Measurements from ENCODE around the gene TPK1.

TPK1 gene

GRCh38 chr7:144717720-144718119, 118.1 kb downstream of the TPK1 start:
- no peak for DNase-seq

GRCh38 chr7:144713850-144714249, 122.0 kb downstream of the TPK1 start:
- no peak for DNase-seq

- no peak for DNase-seq
These were observed 125.1 kb downstream of the TPK1 start for GRCh38 chr7:144710791-144711190.

- DNase-seq = no peak
These were observed 126.8 kb downstream of the TPK1 start for GRCh38 chr7:144709066-144709465.

- no peak for DNase-seq
These were observed 144.6 kb downstream of the TPK1 start for GRCh38 chr7:144691240-144691639.

- no peak for DNase-seq
These were observed 153.1 kb downstream of the TPK1 start for GRCh38 chr7:144682581-144683280.

- DNase-seq = no peak
These were observed 159.4 kb downstream of the TPK1 start for GRCh38 chr7:144676492-144676891.

- DNase-seq = no peak
These were observed 161.3 kb downstream of the TPK1 start for GRCh38 chr7:144674550-144674949.

DNA sequence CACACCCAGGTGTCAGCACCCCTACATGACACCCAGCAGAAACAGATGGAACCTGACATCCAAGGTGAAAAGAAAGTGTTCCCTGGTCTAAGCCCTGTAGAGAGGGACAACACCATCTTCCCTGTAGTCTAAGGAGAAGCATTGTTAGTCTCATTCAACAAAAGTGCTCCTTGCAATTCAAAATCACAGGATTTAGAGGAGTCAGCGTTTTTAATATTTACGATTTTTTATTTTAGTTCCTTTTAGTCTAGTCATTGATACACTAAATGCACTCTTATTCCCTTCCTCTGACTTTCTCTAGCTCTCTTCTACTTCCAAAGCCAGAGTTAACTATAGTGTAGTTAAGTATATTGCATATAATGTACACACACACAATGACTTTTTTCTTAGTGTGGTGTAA, 163.0 kb downstream of the TPK1 start:
- no peak for DNase-seq

DNA sequence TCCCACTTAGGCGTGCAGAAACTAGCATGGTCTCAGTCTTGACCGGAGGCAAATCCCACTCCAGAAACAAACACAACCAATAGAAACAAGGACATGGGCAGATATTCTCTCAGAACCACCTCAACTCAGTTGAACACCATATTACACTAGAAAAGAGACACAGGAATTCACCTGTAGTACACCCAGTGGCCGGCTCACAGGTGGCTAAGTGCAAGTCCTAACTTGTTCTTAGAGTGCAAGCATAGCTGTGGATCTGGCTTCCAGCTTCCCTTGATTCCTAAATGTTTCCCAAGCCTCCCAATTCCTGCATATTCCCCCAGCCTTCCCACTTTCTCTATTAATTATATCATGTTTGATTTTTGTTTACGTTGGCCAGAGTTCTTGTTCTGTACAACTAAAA, 164.4 kb downstream of the TPK1 start:
- no peak for DNase-seq

- DNase-seq = no peak
These were observed 165.6 kb downstream of the TPK1 start for GRCh38 chr7:144670218-144670617.

- DNase-seq = no peak
These were observed 167.3 kb downstream of the TPK1 start for GRCh38 chr7:144668503-144668902.

- no peak for DNase-seq
These were observed 170.0 kb downstream of the TPK1 start for GRCh38 chr7:144665689-144666381.

DNA sequence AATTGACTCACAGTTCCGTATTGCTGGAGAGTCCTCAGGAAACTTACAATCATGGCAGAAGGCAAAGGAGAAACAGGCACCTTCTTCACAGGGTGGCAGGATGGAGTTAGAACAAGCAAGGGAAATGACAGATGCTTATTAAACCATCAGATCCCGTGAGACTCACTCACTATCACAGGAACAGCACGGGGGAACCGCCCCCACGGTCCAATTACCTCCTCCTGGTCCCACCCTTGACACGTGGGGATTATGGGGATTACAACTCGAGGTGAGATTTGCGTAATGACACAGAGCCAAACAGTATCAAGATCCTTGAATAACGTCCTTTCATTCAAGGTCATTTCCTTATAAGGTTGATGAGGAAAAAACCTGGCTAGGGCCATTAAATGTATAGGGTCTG, 176.6 kb downstream of the TPK1 start:
- DNase-seq = no peak

DNA sequence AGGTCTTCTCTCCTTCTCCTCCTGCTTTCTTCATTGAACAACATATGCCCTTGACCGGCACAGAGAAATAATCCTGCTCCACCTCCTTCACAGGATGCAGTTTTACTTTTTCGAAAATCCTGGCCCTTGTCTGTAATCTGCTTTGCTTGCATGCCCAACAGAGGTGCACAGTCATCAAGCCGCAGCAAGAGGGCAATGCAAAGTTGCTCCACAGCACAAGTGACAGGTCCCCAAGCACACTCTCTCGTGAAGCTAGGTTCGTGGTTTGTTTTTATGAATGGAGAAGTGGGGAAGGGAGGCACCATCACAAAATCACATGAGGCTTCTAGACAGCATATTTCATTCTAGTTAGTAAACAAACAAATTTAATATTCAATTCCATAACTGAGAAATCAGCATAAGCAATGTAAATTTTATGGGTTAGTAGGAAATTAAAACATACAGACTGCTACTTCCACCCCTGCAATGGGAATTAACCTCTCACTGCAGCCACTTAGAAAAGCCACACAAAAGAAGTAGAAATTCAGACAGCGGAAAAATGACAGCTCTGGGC, 178.8 kb downstream of the TPK1 start:
- no peak for DNase-seq

- DNase-seq = no peak
These were observed 182.4 kb downstream of the TPK1 start for GRCh38 chr7:144653449-144653848.

GRCh38 chr7:144650439-144650838, 185.4 kb downstream of the TPK1 start:
- no peak for DNase-seq

GRCh38 chr7:144649120-144649519, 186.7 kb downstream of the TPK1 start:
- DNase-seq = no peak

- no peak for DNase-seq
These were observed 194.3 kb downstream of the TPK1 start for GRCh38 chr7:144641389-144642044.

- no peak for DNase-seq
These were observed 203.1 kb downstream of the TPK1 start for GRCh38 chr7:144632724-144633123.

DNA sequence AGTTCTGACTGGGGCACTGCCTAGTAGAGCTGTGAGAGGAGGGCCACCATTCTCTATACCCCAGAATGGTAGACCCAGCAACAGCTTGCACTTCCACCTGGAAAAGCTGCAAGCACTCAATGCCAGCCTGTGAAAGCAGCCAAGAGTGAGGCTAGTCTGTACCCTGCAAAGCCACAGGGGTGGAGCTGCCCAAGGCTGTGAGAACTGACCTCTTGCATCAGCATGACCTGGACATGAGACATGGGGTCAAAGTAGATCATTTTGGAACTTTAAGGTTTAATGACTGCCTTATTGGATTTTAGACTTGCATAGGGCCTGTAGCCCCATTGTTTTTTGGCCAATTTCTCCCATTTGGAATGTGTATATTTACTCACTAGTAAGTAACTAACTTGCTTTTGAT, 206.3 kb downstream of the TPK1 start:
- DNase-seq = no peak

GRCh38 chr7:144629011-144629410, 206.8 kb downstream of the TPK1 start:
- DNase-seq = no peak

- no peak for DNase-seq
These were observed 207.7 kb downstream of the TPK1 start for GRCh38 chr7:144628176-144628575.

GRCh38 chr7:144622745-144623144, 213.1 kb downstream of the TPK1 start:
- DNase-seq = no peak
